ENCODE results near the gene ROMO1.
"Not testable (repeated sequence)": the region's sequence is repeated elsewhere in the genome, so short reads cannot be mapped to it uniquely, and the experiment has no call there.

ROMO1 gene

DNA sequence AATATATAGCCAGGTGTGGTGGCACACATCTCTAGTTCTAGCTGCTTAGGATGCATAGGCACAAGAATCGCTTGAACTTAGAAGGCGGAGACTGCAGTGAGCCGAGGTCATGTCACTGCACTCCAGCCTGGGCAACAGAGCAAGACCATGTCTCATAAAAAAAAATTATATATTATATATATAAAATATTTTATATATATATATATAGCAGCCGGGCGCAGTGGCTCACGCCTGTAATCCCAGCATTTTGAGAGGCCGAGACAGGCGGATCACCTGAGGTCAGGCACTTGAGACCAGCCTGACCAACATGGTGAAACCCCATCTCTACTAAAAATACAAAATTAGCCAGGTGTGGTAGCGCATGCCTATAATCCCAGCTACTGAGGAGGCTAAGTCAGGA, 13.8 kb upstream of the ROMO1 start:
- DNase-seq: not testable (repeated sequence)

DNA sequence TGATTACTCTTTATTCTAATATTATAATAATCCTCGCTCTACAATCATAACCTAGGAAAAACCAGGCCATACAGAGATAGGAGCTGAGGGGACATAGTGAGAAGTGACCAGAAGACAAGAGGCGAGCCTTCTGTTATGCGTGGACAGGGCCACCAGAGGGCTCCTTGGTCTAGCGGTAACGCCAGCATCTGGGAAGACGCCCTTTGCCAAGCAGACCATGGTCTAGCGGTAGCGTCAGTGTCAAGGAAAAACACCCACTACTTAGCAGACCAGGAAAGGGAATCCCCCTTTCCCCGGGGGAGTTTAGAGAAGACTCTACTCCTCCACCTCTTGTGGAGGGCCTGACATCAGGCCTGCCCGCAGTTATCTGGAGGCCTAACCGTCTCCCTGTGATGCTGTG, 12.3 kb upstream of the ROMO1 start:
- DNase-seq: not testable (repeated sequence)

- no peak for DNase-seq
These were observed 8.9 kb upstream of the ROMO1 start for GRCh38 chr20:35690265-35690664.

- DNase-seq: no peak
These were observed 3.9 kb upstream of the ROMO1 start for GRCh38 chr20:35695245-35695749.

DNA sequence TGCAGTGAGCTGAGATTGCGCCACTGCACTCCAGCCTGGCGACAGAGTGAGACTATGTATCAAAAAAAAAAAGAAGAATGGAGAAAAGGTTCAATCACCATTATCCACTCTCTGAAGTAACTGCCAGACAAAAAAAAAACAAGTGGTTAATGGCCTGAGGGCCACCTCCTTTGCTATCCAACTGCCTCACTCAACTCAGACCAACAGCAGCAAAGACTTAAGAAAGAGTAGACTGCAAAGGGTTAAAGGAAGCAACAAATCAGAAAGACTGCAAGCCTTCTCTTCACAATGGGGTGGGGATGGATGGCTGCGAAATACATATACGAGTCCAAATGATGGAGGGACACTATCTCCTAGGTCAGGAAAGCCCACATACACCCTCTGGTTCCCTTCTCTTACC, 3.2 kb upstream of the ROMO1 start:
- DNase-seq: no peak

- DNase-seq: no peak
These were observed 1.4 kb upstream of the ROMO1 start for GRCh38 chr20:35697696-35698297.

GRCh38 chr20:35698298-35699126, 693 bp upstream of the ROMO1 start:
- no peak for DNase-seq

DNA sequence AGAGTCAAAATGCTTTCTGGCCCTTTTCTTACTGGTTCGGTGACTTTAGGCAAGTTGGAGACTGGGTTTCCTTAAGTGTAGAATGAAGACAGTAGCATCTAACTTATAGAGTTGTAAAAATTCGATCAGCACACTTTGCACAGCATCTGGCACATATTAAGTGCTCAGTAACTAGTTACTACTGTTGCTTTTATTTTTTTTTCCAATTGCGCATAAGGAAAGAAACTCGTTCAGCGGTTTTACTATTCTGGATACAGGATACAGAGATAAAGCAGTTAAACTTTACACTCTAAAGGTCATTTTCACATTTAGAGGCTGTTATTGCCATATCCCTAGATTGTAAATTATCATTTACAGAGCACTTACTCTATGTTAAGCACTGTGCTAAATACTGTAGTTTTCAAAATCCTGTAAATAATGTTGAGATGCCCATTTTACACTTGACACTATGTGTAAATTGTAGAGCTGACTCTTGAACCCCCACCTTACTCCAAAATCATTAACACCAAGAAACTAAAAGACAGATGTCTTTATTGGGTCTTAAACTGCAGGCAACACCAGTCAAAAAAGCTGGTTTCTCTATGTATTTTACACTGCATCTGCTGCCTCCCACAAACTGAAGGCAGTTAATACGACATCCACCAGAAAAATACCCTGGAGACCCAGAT, 886 bp downstream of the ROMO1 start:
- DNase-seq: no peak

DNA sequence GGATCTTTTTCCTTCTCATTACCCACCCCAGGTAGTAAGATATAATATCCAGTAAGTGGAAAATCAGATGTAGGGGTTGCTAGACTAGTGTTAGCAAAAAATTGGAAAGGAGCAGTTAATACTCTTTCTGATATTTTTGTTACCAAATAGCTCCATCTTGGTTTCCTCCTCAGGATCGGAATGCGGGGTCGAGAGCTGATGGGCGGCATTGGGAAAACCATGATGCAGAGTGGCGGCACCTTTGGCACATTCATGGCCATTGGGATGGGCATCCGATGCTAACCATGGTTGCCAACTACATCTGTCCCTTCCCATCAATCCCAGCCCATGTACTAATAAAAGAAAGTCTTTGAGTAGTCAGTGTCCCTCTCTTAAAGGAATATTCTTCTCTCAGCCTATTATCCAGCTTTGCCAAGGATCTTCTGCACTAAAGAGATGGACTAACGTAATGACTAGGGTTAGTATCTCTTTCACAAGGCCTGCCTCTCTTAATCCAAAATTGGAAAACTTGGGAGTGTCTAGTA, 1.5 kb downstream of the ROMO1 start:
- no peak for DNase-seq

DNA sequence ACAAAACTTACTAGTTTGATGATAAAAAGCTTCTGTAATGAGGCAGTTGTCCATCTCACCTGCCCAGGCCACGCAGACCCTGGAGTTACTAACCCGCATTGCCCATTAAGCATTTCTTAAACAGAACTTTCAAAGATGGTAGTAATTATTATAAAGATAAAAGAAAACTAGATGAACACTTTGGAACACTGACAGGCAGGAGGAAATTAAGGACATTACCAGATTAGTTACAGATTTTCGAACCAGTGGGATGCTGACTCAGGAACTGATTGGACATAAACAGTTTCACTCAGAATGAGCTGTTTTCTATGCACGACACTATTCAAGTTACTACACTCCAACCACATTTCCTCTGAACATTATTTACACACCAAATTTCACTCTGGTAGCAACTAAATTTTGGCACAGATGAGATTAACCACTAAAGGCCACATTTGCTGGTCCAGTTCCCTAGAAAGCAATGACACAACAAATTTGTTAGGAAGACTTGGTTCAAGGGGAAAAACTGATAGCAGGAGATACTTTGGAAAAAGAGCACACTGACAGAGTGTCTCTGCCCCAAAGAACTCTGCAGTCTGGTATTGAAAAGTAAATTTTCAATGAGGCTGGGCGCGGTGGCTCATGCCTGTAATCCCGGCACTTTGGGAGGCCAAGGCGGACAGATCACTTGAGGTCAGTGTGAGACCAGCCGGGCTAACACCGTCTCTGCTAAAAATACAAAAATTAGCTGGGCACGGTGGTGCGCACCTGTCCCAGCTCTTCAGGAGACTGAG, 3.0 kb downstream of the ROMO1 start:
- no peak for DNase-seq

- no peak for DNase-seq
These were observed 3.9 kb downstream of the ROMO1 start for GRCh38 chr20:35702824-35703695.

DNA sequence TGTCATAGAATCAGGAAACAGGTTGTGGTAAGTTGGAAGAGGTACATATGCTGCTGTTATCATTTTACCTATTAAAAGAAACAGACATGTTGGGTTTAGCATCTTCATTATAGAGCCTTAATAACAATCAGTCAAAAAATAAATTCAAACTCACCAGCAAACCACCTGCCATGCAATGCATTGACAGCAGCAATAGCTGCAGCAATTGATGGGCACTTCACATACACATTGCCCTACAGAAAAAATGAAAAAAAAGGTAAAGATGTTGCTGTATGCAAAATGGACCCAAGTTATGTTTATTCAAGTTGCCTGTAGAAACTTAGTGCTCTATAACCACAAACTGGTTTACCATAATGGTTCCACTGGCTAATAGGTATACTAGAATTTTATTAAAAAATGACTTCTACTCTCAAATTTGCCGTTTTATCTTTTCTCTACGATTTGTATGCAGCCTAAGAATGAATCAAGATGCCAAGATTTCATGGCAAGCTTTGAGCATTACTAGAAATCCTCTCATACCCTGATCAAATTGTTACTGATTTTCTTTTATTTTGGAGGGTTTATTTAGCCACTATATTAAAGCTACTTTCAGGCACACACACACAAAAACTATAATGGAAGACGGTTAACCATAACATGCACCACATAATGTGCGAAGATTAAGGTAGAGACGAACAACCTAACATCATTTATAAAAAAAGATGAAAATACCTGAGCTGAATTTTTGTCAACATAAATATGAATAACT, 5.5 kb downstream of the ROMO1 start:
- no peak for DNase-seq

DNA sequence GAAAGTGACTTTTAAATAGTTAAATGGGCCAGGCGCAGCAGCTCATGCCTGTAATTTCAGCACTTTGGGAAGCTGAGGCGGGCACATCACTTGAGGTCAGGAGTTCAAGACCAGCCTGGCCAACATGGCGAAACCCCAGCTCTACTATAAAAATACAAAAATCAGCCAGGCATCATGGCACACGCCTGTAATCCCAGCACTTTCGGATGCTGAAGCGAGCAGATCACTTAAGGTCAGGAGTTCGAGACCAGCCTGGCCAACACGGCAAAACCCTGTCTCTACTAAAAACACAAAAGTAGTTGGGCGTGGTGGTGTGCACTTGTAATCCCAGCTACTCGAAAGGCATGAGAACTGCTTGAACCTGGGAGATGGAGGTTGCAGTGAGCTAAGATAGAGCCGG, 6.7 kb downstream of the ROMO1 start:
- not testable (repeated sequence) for DNase-seq

- DNase-seq: not testable (repeated sequence)
These were observed 7.7 kb downstream of the ROMO1 start for GRCh38 chr20:35706591-35707529.

GRCh38 chr20:35708502-35708901, 9.3 kb downstream of the ROMO1 start:
- DNase-seq: no peak

GRCh38 chr20:35709259-35709658, 10.1 kb downstream of the ROMO1 start:
- no peak for DNase-seq

GRCh38 chr20:35710039-35710438, 10.8 kb downstream of the ROMO1 start:
- no peak for DNase-seq

DNA sequence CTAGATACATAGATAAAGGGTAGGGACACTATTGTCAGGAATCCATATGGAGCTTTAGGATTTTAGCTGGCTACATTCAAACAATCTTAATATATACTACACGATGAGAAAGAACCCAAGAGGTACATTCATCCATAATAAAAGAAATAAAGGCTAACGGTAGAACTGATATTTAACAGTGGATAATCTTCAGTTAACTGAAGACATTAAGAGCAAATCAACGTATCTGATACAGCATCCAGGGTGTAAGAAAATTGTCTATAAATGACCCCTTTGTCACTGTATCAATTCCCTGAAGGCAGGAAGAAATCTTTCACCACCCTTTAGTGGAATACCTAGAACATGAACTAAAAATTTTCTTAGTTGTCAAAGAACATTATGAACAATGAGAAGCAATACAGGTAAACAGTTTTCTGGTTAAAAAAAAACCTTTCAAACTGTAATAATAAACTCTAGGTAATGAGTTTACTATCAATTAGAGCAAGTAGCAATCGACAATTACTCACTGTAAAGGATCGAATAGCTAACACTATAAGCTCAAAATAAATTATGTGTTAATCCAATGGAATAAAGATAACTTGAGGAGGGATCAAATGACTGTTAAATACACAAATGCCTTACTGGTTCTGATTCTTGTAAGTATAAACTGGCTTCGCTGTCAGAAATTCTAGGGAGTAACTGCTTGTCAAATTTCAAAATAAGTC, 11.8 kb downstream of the ROMO1 start:
- no peak for DNase-seq

DNA sequence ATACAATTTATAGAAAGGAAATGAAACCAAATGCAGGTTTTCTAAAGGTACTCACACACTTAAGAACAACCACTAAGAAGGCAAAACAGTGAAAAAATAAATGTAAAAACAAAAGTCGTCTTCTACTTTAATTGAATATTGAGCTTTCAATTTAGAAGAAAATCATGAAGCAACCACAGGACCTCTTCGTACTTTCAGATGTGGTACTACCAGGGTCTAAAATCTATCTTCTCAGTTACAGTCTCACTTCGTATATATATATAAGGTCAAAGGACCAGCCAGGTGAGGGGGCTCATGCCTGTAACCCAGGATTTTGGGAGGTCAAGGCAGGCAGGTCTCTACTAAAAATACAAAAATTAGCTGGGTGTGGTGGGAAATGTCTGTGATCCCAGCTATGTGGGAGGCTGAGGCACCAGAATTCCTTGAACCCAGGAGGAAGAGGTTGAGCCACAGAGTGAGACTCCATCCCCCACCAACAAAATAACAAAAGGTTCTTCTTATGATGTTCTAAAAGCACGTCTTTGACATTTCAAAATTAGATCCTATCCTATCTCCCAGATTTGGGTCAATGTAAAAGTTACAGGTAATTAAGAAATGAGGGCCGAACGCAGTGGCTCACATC, 12.5 kb downstream of the ROMO1 start:
- no peak for DNase-seq
